ENCODE data around the gene PCDH12.
"Not testable (repeated sequence)": the region's sequence is repeated elsewhere in the genome, so short reads cannot be mapped to it uniquely, and the experiment has no call there.

Gene PCDH12

GRCh38 chr5:141931694-141932093, 26.3 kb downstream of the PCDH12 start:
- CTCF ChIA-PET = interaction anchor here (1.2 to 1.7 kb wide), 2 partner anchors 9 to 237 kb away, joined by 3 to 4 read pairs; no protein-coding TSS in a partner anchor
- Histone ChIP-seq H3K4me3 (ENCODE audit: control insufficient read depth in 1 of 7, extremely low read depth in 1 of 7, insufficient read depth in 4 of 7, low read depth in 2 of 7, low read length in 6 of 7) (no peak overlapping the region), H3K9me3 (ENCODE audit: control extremely low read depth in 1 of 5, control insufficient read depth in 4 of 5, insufficient read depth in 2 of 5, low read depth in 1 of 5, low read length in 4 of 5) (no peaks in the 10 kb centered on the region), H3K4me1 (ENCODE audit: control extremely low read depth in 1 of 4, control insufficient read depth in 4 of 4, insufficient read depth in 4 of 4, low read length in 3 of 4) (peaks cover 0 to 8% (median 4%) of the 10 kb centered on the region in 4 experiments), H3K27me3 (replicated peaks in 2 of 5; ENCODE audit: control insufficient read depth in 4 of 5, insufficient read depth in 5 of 5, low read length in 4 of 5) (no peaks in the 10 kb centered on the region), H3K36me3 (ENCODE audit: control insufficient read depth in 4 of 4, insufficient read depth in 4 of 4, low read length in 3 of 4) (peaks cover 33 to 92% (median 75%) of the 10 kb centered on the region in 4 experiments), H3K27ac (ENCODE audit: insufficient read depth in 1 of 2, low read depth in 1 of 2, low read length in 2 of 2, poor library complexity in 1 of 2, severe bottlenecking in 2 of 2) (no peak overlapping the region)
- POLR2A ChIA-PET = no interaction called here
- no peak for DNase-seq
- 100% methylated on average over 5 of the region's 5 CpGs for WGBS (ENCODE audit: insufficient coverage)

GRCh38 chr5:141929398-141930058, 28.5 kb downstream of the PCDH12 start:
- Histone ChIP-seq H3K9me3 (ENCODE audit: control extremely low read depth in 1 of 5, control insufficient read depth in 4 of 5, insufficient read depth in 2 of 5, low read depth in 1 of 5, low read length in 4 of 5) (no peaks in the 10 kb centered on the region), H3K27me3 (replicated peaks in 2 of 5; ENCODE audit: control insufficient read depth in 4 of 5, insufficient read depth in 5 of 5, low read length in 4 of 5) (no peaks in the 10 kb centered on the region), H3K4me1 (ENCODE audit: control extremely low read depth in 1 of 4, control insufficient read depth in 4 of 4, insufficient read depth in 4 of 4, low read length in 3 of 4) (peaks cover 0 to 8% (median 4%) of the 10 kb centered on the region in 4 experiments), H3K4me3 (ENCODE audit: control insufficient read depth in 1 of 7, extremely low read depth in 1 of 7, insufficient read depth in 4 of 7, low read depth in 2 of 7, low read length in 6 of 7) (no peak overlapping the region), H3K27ac (ENCODE audit: insufficient read depth in 1 of 2, low read depth in 1 of 2, low read length in 2 of 2, poor library complexity in 1 of 2, severe bottlenecking in 2 of 2) (no peak overlapping the region), H3K36me3 (ENCODE audit: control insufficient read depth in 4 of 4, insufficient read depth in 4 of 4, low read length in 3 of 4) (peaks cover 17 to 87% (median 68%) of the 10 kb centered on the region in 4 experiments)
- POLR2A ChIA-PET = no interaction called here
- DNase-seq = no peak
- WGBS (ENCODE audit: insufficient coverage) = over 99% methylated on average over 14 of the region's 19 CpGs
- CTCF ChIA-PET = interaction anchor here (0.9 to 1.5 kb wide), 3 partner anchors 29 to 39 kb away, joined by 3 to 6 read pairs (median 4); partner anchors contain the start of genes PCDH12 and RNF14

DNA sequence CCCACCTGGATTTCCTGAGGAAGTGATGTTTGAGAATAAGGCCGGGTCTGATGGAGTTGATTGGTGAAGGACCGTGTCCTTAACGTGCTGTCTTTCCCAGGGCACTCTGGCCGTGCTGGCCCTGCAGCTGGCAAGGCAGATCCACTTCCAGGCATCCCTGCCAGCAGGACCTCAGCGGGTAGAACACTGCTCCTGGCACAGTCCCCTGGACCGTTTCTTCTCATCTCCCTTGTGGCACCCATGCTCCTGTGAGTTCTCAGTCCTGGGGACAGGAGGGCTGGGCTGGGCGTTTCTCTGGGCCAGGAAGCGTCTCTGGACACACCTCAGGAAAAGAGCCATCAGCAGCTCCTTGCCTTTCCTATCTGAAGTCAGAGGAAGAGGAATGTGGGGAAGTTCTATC, 30.0 kb downstream of the PCDH12 start:
- WGBS (ENCODE audit: insufficient coverage) = 69% methylated on average over 7 of the region's 8 CpGs
- H3K27ac ChIP-seq (ENCODE audit: insufficient read depth in 1 of 2, low read depth in 1 of 2, low read length in 2 of 2, poor library complexity in 1 of 2, severe bottlenecking in 2 of 2) = no peak overlapping the region
- CTCF ChIA-PET = no interaction called here

GRCh38 chr5:141926434-141926833, 31.6 kb downstream of the PCDH12 start:
- H3K27me3 ChIP-seq (replicated peaks in 2 of 5; ENCODE audit: control insufficient read depth in 4 of 5, insufficient read depth in 5 of 5, low read length in 4 of 5) = no peaks in the 10 kb centered on the region
- H3K27ac ChIP-seq (ENCODE audit: insufficient read depth in 1 of 2, low read depth in 1 of 2, low read length in 2 of 2, poor library complexity in 1 of 2, severe bottlenecking in 2 of 2) = no peak overlapping the region
- ChIA-PET CTCF (no interaction called here), POLR2A (no interaction called here)
- no peak overlapping the region for H3K4me3 ChIP-seq (ENCODE audit: control insufficient read depth in 1 of 7, extremely low read depth in 1 of 7, insufficient read depth in 4 of 7, low read depth in 2 of 7, low read length in 6 of 7)
- 100% methylated on average over 2 of the region's 2 CpGs for WGBS (ENCODE audit: insufficient coverage)
- H3K36me3 ChIP-seq (ENCODE audit: control insufficient read depth in 4 of 4, insufficient read depth in 4 of 4, low read length in 3 of 4) = peaks cover 12 to 60% (median 51%) of the 10 kb centered on the region in 4 experiments
- H3K9me3 ChIP-seq (ENCODE audit: control extremely low read depth in 1 of 5, control insufficient read depth in 4 of 5, insufficient read depth in 2 of 5, low read depth in 1 of 5, low read length in 4 of 5) = no peaks in the 10 kb centered on the region
- DNase-seq = no peak
- peaks cover 5 to 23% (median 16%) of the 10 kb centered on the region in 4 experiments for H3K4me1 ChIP-seq (ENCODE audit: control extremely low read depth in 1 of 4, control insufficient read depth in 4 of 4, insufficient read depth in 4 of 4, low read length in 3 of 4)

More for the DNA sequence above, 30.0 kb downstream of the PCDH12 start:
- no peak overlapping the region for H3K4me3 ChIP-seq (ENCODE audit: control insufficient read depth in 1 of 7, extremely low read depth in 1 of 7, insufficient read depth in 4 of 7, low read depth in 2 of 7, low read length in 6 of 7)
- no peaks in the 10 kb centered on the region for H3K27me3 ChIP-seq (replicated peaks in 2 of 5; ENCODE audit: control insufficient read depth in 4 of 5, insufficient read depth in 5 of 5, low read length in 4 of 5)
- no peaks in the 10 kb centered on the region for H3K9me3 ChIP-seq (ENCODE audit: control extremely low read depth in 1 of 5, control insufficient read depth in 4 of 5, insufficient read depth in 2 of 5, low read depth in 1 of 5, low read length in 4 of 5)
- POLR2A ChIA-PET = no interaction called here
- H3K36me3 ChIP-seq (ENCODE audit: control insufficient read depth in 4 of 4, insufficient read depth in 4 of 4, low read length in 3 of 4) = peaks cover 12 to 73% (median 58%) of the 10 kb centered on the region in 4 experiments
- DNase-seq = no peak
- peaks cover 4 to 19% (median 13%) of the 10 kb centered on the region in 4 experiments for H3K4me1 ChIP-seq (ENCODE audit: control extremely low read depth in 1 of 4, control insufficient read depth in 4 of 4, insufficient read depth in 4 of 4, low read length in 3 of 4)

DNA sequence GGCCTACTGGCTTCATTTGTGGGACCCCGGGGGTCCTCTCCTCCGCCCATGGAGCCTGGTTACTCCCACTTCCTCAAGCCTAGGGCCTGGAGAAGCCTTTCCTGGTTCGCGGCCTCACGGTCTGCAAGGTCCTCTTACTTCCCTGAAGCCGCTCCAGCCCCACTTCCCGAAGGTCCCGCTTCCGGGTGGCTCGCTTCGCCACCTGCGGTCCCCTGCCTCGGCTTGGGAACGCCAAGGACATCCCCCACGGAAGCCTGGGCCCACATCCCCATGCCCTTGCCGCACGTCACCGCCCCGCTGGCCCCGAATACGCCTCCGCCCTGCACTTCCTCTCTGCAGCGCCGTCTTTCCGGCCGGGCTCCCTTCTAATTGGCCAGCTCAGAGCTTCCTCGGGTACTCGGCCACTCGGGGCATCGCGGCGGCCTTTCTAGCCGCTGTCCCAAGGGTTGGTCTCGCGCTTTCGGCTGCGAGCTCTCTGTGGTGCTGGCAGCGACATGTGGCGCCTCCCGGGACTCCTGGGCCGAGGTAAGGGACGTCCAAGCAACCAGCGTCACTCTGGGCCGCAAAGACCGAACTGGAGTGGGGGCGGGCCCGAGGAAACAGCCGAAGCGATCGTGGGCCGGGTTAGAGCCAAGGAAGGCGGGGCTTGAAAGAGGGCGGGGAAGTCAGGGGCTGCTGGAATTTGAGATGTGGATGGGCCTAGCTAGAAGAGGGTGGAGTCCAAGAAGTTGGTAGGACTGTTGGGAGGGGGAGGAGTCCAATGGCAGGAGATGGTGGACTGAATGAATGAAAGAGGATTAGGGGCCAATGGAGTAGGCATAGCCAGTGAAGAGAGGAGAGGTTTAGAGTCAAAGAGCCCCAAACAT, 34.3 kb downstream of the PCDH12 start, which contains the start of gene DELE1:
TSS of gene DELE1 (plus strand) at position 424 of the 866 bp plus-strand sequence. CDS start at position 495, 71 bp downstream.
- no peaks in the 10 kb centered on the region for H3K27me3 ChIP-seq (replicated peaks in 2 of 5; ENCODE audit: control insufficient read depth in 4 of 5, insufficient read depth in 5 of 5, low read length in 4 of 5)
- peak within 1 kb of the TSS; percentile 68 to 90 (median 86) for H3K4me3 ChIP-seq (ENCODE audit: control insufficient read depth in 1 of 7, extremely low read depth in 1 of 7, insufficient read depth in 4 of 7, low read depth in 2 of 7, low read length in 6 of 7)
- DNase-seq = peak; percentile 92 to 96 (median 96)
- WGBS (ENCODE audit: insufficient coverage) = under 1% methylated on average over 47 of the region's 53 CpGs
- peak within 1 kb of the TSS; percentile 96 to 98 for H3K27ac ChIP-seq (ENCODE audit: insufficient read depth in 1 of 2, low read depth in 1 of 2, low read length in 2 of 2, poor library complexity in 1 of 2, severe bottlenecking in 2 of 2)
- H3K4me1 ChIP-seq (ENCODE audit: control extremely low read depth in 1 of 4, control insufficient read depth in 4 of 4, insufficient read depth in 4 of 4, low read length in 3 of 4) = peaks cover 5 to 23% (median 16%) of the 10 kb centered on the region in 4 experiments
- ChIA-PET POLR2A (interaction anchor here (0.7 to 1.2 kb wide), 2 partner anchors 35 to 45 kb away, joined by 3 to 4 read pairs; partner anchors contain the start of gene RNF14), CTCF (interaction anchor here (0.9 to 3.0 kb wide), 12 partner anchors 10 to 231 kb away, joined by 3 to 22 read pairs (median 4); no protein-coding TSS in a partner anchor)
- peaks cover 2 to 34% (median 28%) of the 10 kb centered on the region in 4 experiments for H3K36me3 ChIP-seq (ENCODE audit: control insufficient read depth in 4 of 4, insufficient read depth in 4 of 4, low read length in 3 of 4)
- no peaks in the 10 kb centered on the region for H3K9me3 ChIP-seq (ENCODE audit: control extremely low read depth in 1 of 5, control insufficient read depth in 4 of 5, insufficient read depth in 2 of 5, low read depth in 1 of 5, low read length in 4 of 5)

GRCh38 chr5:141922827-141923447, 35.1 kb downstream of the PCDH12 start:
- CTCF ChIA-PET = interaction anchor here (0.6 to 3.0 kb wide), 11 partner anchors 9 to 230 kb away, joined by 3 to 22 read pairs (median 4); no protein-coding TSS in a partner anchor
- POLR2A ChIA-PET = interaction anchor here (0.6 to 1.2 kb wide), 3 partner anchors 13 to 68 kb away, joined by 3 to 5 read pairs (median 4); partner anchors contain the start of gene RNF14
- peak overlapping the region; percentile 96 to 98 for H3K27ac ChIP-seq (ENCODE audit: insufficient read depth in 1 of 2, low read depth in 1 of 2, low read length in 2 of 2, poor library complexity in 1 of 2, severe bottlenecking in 2 of 2)
- peak overlapping the region; percentile 68 to 90 (median 86) for H3K4me3 ChIP-seq (ENCODE audit: control insufficient read depth in 1 of 7, extremely low read depth in 1 of 7, insufficient read depth in 4 of 7, low read depth in 2 of 7, low read length in 6 of 7)
- not testable (repeated sequence) for H3K9me3 ChIP-seq (ENCODE audit: control extremely low read depth in 1 of 5, control insufficient read depth in 4 of 5, insufficient read depth in 2 of 5, low read depth in 1 of 5, low read length in 4 of 5); H3K27me3 ChIP-seq (replicated peaks in 2 of 5; ENCODE audit: control insufficient read depth in 4 of 5, insufficient read depth in 5 of 5, low read length in 4 of 5)
- H3K4me1 ChIP-seq (ENCODE audit: control extremely low read depth in 1 of 4, control insufficient read depth in 4 of 4, insufficient read depth in 4 of 4, low read length in 3 of 4) = peaks cover 5 to 22% (median 15%) of the 10 kb centered on the region in 4 experiments
- peaks cover 0 to 26% (median 21%) of the 10 kb centered on the region in 4 experiments for H3K36me3 ChIP-seq (ENCODE audit: control insufficient read depth in 4 of 4, insufficient read depth in 4 of 4, low read length in 3 of 4)
- peak in 2 of 3 donors; percentile 43 to 66 for DNase-seq
- 32% methylated on average over 12 of the region's 28 CpGs for WGBS (ENCODE audit: insufficient coverage)

Measured in common myeloid progenitor, CD34-positive (primary cell).